CD14-positive monocyte (primary cell): ENCODE measurements around the gene RASGRF2. TPM values are rescaled to one million over a fixed set of nuclear protein-coding genes. Genes with fewer than 3 reads are reported as not detected.

Experiments used
- DNase-seq, 3 donors: peaks; one replicate each; pipeline ENCODE4 v3.0.0-alpha.2; 2011 to 2022
- H2AFZ ChIP-seq: 2 replicates; pipeline ENCODE4 v1.6.0; 2012; ENCODE audit warnings: mild to moderate bottlenecking, low read depth, low read length, inconsistent platforms; ENCODE audit not compliant: insufficient read depth, poor library complexity, severe bottlenecking
- H3K27ac ChIP-seq, 2 donors: 1 replicate in 1 of 2; 2 replicates in 1 of 2; pipeline ENCODE4 v1.5.1; 2012 to 2013; ENCODE audit warnings: low read length in 2 of 2, control low read depth in 1 of 2, inconsistent platforms in 1 of 2, low read depth in 1 of 2, mild to moderate bottlenecking in 1 of 2
- H3K27me3 ChIP-seq, 2 donors: one replicate each; pipeline versions ENCODE4 v1.6.0 to v1.6.1; 2011 to 2013; ENCODE audit warnings: low read length in 2 of 2; ENCODE audit not compliant: control insufficient read depth in 2 of 2, insufficient read depth in 2 of 2
- H3K36me3 ChIP-seq, 2 donors: replicated peaks in 1 of 2; 1 replicate in 1 of 2; 2 replicates in 1 of 2; pipeline versions ENCODE4 v1.5.1 to v1.6.1; 2012 to 2013; ENCODE audit warnings: low read length in 2 of 2, control low read depth in 1 of 2, inconsistent platforms in 1 of 2, mild to moderate bottlenecking in 1 of 2; ENCODE audit not compliant: insufficient read depth in 2 of 2, control insufficient read depth in 1 of 2
- H3K4me1 ChIP-seq, 2 donors: 1 replicate in 1 of 2; 2 replicates in 1 of 2; pipeline versions ENCODE4 v1.5.1 to v1.6.1; 2012 to 2013; ENCODE audit warnings: low read length in 2 of 2, control low read depth in 1 of 2, inconsistent platforms in 1 of 2, mild to moderate bottlenecking in 1 of 2, moderate library complexity in 1 of 2; ENCODE audit not compliant: insufficient read depth in 2 of 2, control insufficient read depth in 1 of 2
- H3K4me2 ChIP-seq: replicated peaks from 2 replicates; pipeline ENCODE3; 2012; ENCODE audit warnings: low read length, moderate library complexity, mild to moderate bottlenecking; ENCODE audit not compliant: poor library complexity, severe bottlenecking; ENCODE audit errors: extremely low read depth
- H3K4me3 ChIP-seq, 3 experiments: fragments of 200-600 bp in 1 of 3; sonication (generic) in 1 of 3; replicated peaks in 1 of 3; 1 replicate in 2 of 3; 2 replicates in 1 of 3; pipeline ENCODE4 v1.5.1; 2011 to 2013; ENCODE audit warnings: low read length in 3 of 3, mild to moderate bottlenecking in 3 of 3, control low read depth in 2 of 3, low read depth in 2 of 3, inconsistent platforms in 1 of 3, moderate library complexity in 1 of 3
- H3K79me2 ChIP-seq: 2 replicates; pipeline ENCODE4 v1.6.0; 2012; ENCODE audit warnings: mild to moderate bottlenecking, control low read depth, inconsistent platforms, low read length, moderate library complexity; ENCODE audit not compliant: insufficient read depth
- H3K9ac ChIP-seq: 2 replicates; pipeline ENCODE4 v1.6.0; 2017; ENCODE audit warnings: low read length, mild to moderate bottlenecking; ENCODE audit not compliant: insufficient read depth, poor library complexity, severe bottlenecking
- H3K9me3 ChIP-seq, 2 donors: replicated peaks in 1 of 2; 1 replicate in 1 of 2; 2 replicates in 1 of 2; pipeline versions ENCODE4 v1.5.1 to v1.6.1; 2012 to 2013; ENCODE audit warnings: low read length in 2 of 2, control low read depth in 1 of 2; ENCODE audit not compliant: control insufficient read depth in 1 of 2, insufficient read depth in 1 of 2
- H4K20me1 ChIP-seq: 2 replicates; pipeline ENCODE4 v1.6.0; 2012; ENCODE audit warnings: mild to moderate bottlenecking, low read length, control low read depth, moderate library complexity; ENCODE audit not compliant: insufficient read depth
- H3K27ac Mint-ChIP-seq, 7 donors: one replicate each; pipeline ENCODE4 v1.8.0; 2020; ENCODE audit warnings: mild to moderate bottlenecking in 7 of 7, mixed read lengths in 7 of 7, moderate library complexity in 6 of 7, inconsistent platforms in 2 of 7
- H3K27me3 Mint-ChIP-seq, 3 donors: one replicate each; pipeline ENCODE4 v1.8.0; 2021 to 2022; ENCODE audit warnings: low read depth in 3 of 3, mild to moderate bottlenecking in 3 of 3, mixed read lengths in 3 of 3, moderate library complexity in 3 of 3, inconsistent platforms in 1 of 3
- H3K36me3 Mint-ChIP-seq, 2 donors: one replicate each; pipeline ENCODE4 v1.8.0; 2020; ENCODE audit warnings: mixed read lengths in 2 of 2, inconsistent platforms in 1 of 2, mild to moderate bottlenecking in 1 of 2
- H3K4me1 Mint-ChIP-seq: one replicate; pipeline ENCODE4 v1.8.0; 2020; ENCODE audit warnings: mild to moderate bottlenecking, mixed read lengths
- H3K4me3 Mint-ChIP-seq, 2 donors: one replicate each; pipeline ENCODE4 v1.8.0; 2020; ENCODE audit warnings: mild to moderate bottlenecking in 2 of 2, mixed read lengths in 2 of 2, moderate library complexity in 1 of 2
- H3K9me3 Mint-ChIP-seq, 7 donors: one replicate each; pipeline ENCODE4 v1.8.0; 2020 to 2022; ENCODE audit warnings: mixed read lengths in 7 of 7, mild to moderate bottlenecking in 6 of 7, moderate library complexity in 6 of 7, inconsistent platforms in 2 of 7
- CTCF ChIP-seq: fragments of 200-600 bp; IDR thresholded peaks from one replicate; pipeline ENCODE4 v1.8.0; 2022; ENCODE audit warnings: antibody characterized with exemption, mild to moderate bottlenecking
- WGBS: methylation state at CpG from one replicate; pipeline ENCODE4 v1.1.5; 2013; ENCODE audit warnings: missing lambda C conversion rate; ENCODE audit not compliant: insufficient coverage; 5-methylcytosine and 5-hydroxymethylcytosine counted together
- intact Hi-C, 2 donors: fragments of 100-400 bp; cut with micrococcal nuclease; formaldehyde crosslinking; loops; one replicate each; pipeline versions ENCODE4 v1.15.0 to v1.15.1; 2023
- polyA plus RNA-seq, 3 donors: library from polyadenylated mRNA; depleted of rRNA in 1 of 3; unstranded in 2 of 3; stranded (reverse) in 1 of 3; fragments of 300-500 nt in 2 of 3; fragments of >200 nt in 1 of 3; fragmentation: Illumina TruSeq in 2 of 3; gene quantifications; 1 replicate in 2 of 3; 2 replicates in 1 of 3; pipeline ENCODE4 v1.2.3, GENCODE V29; 2012 to 2021

RASGRF2 gene
- polyA plus RNA-seq, 3 donors, result 0.01 to 0.02 TPM; not detected in 1

- intact Hi-C loops, result no loop called here
- H3K27ac Mint-ChIP-seq, result no peak overlapping the region
Observed at GRCh38 chr5:81265101-81265500, 304.9 kb downstream of the RASGRF2 start.

GRCh38 chr5:81268521-81269196 is 308.5 kb downstream of the RASGRF2 start:
- Mint-ChIP-seq H3K27ac (no peak overlapping the region), H3K9me3 (peaks cover 5 to 14% (median 10%) of the 10 kb centered on the region in 7 donors)

More at GRCh38 chr5:81265101-81265500, 304.9 kb downstream of the RASGRF2 start:
- Histone ChIP-seq H3K27me3 (no peaks in the 10 kb centered on the region), H3K9me3 (peaks cover 0 to 5% of the 10 kb centered on the region in 2 donors), H3K36me3 (no peaks in the 10 kb centered on the region), H3K79me2 (no peaks in the 10 kb centered on the region), H2AFZ (no peak overlapping the region), H3K4me3 (no peak overlapping the region), H3K4me1 (no peaks in the 10 kb centered on the region), H3K27ac (no peak overlapping the region), H3K9ac (no peak overlapping the region), H3K4me2 (no peak overlapping the region), H4K20me1 (no peaks in the 10 kb centered on the region)
- Mint-ChIP-seq H3K4me1 (peaks cover 4% of the 10 kb centered on the region), H3K36me3 (no peaks in the 10 kb centered on the region), H3K4me3 (no peak overlapping the region), H3K9me3 (peaks cover 16 to 29% (median 18%) of the 10 kb centered on the region in 7 donors), H3K27me3 (peaks cover 0 to 2% (median 0%) of the 10 kb centered on the region in 3 donors)
- no peak for TF ChIP-seq CTCF
- no peak for DNase-seq

More at GRCh38 chr5:81268521-81269196, 308.5 kb downstream of the RASGRF2 start:
- Mint-ChIP-seq H3K36me3 (peaks cover 0 to 2% of the 10 kb centered on the region in 2 donors), H3K27me3 (no peaks in the 10 kb centered on the region), H3K4me1 (peaks cover 4% of the 10 kb centered on the region), H3K4me3 (no peak overlapping the region)
- no peak overlapping the region for H3K4me2 ChIP-seq
- TF ChIP-seq CTCF, result no peak
- H4K20me1 ChIP-seq, result no peaks in the 10 kb centered on the region
- no peak overlapping the region for H3K9ac ChIP-seq
- intact Hi-C loops, result no loop called here
- WGBS, result 83% methylated on average over 1 of the region's 3 CpGs
- no peaks in the 10 kb centered on the region for H3K79me2 ChIP-seq
- H3K4me1 ChIP-seq, result no peaks in the 10 kb centered on the region
- H3K27ac ChIP-seq, result no peak overlapping the region
- DNase-seq, result no peak
- H3K27me3 ChIP-seq, result no peaks in the 10 kb centered on the region
- peaks cover 0 to 3% of the 10 kb centered on the region in 2 donors for H3K9me3 ChIP-seq
- H2AFZ ChIP-seq, result no peak overlapping the region
- no peak overlapping the region for H3K4me3 ChIP-seq
- no peaks in the 10 kb centered on the region for H3K36me3 ChIP-seq
